ENCODE results near the gene SND1.

- TF ChIP-seq POLR2AphosphoS5 (IDR thresholded peaks at IDR 0.05) (no peak), CTCF (IDR thresholded peaks at IDR 0.05) (no peak)
These were observed 236.4 kb downstream of the SND1 start for GRCh38 chr7:127888411-127888810.

Data from breast epithelium (tissue), 3 donors.